Left cardiac atrium (tissue), 4 donors: ENCODE measurements around the gene AKAP13. TPM values are rescaled to one million over a fixed set of nuclear protein-coding genes. Genes with fewer than 3 reads are reported as not detected.
"Not testable (repeated sequence)": the region's sequence is repeated elsewhere in the genome, so short reads cannot be mapped to it uniquely, and the experiment has no call there.

Source experiments
- ATAC-seq, 2 donors: fragments of 200-7000 bp; cut with Tn5 transposase; one replicate each; pipeline ENCODE4 v1.9.1; 2020; ENCODE audit warnings: mild to moderate bottlenecking in 2 of 2, moderate library complexity in 2 of 2
- DNase-seq: peaks from one replicate; pipeline ENCODE4 v3.0.0-alpha.2; 2020
- intact Hi-C, 2 donors: fragments of 100-400 bp; cut with DNase I; formaldehyde crosslinking; loops; one replicate each; pipeline versions ENCODE4 v1.14.1 to v1.15.1; 2022 to 2023
- total RNA-seq, 2 donors: library from RNA; stranded (reverse); fragmentation: NEBNext Ultra II Directional; extraction: Animal tissue kit (Norgen Biotek cat#: 25700); gene quantifications; one replicate each; pipeline ENCODE4 v1.2.1, GENCODE V29; 2021
- donor health status: DM: no; HTN: yes; CAD: no.
- donor health status: DM: no; HTN: yes; CAD: no; lungs with severe emphysema.
- donor health status: DM: yes; HTN: yes; CAD: no.
- donor health status: Dilated cardiomyopathy.

The AKAP13 gene
- total RNA-seq, 2 donors from 2014 or later, result 217 to 302 TPM

- ATAC-seq, result no peak
- DNase-seq, result no peak
- intact Hi-C loops, result no loop called here
These were observed 183.3 kb downstream of the AKAP13 start for GRCh38 chr15:85563731-85564130.

- DNase-seq (no peak), ATAC-seq (peak; percentile 41 to 83)
- intact Hi-C loops, result loop anchor here in 1 of 2 donors (5.0 kb wide), 1 partner anchor 32 kb away; no protein-coding TSS in a partner anchor
These were observed 184.3 kb downstream of the AKAP13 start for GRCh38 chr15:85564686-85565085.

- ATAC-seq (no peak), DNase-seq (no peak)
- intact Hi-C loops, result loop anchor here in 1 of 2 donors (5.0 kb wide), 1 partner anchor 36 kb away; no protein-coding TSS in a partner anchor
These were observed 187.9 kb downstream of the AKAP13 start for GRCh38 chr15:85568261-85568808.

- intact Hi-C loops, result no loop called here
- ATAC-seq (peak in 1 of 2 donors; percentile 41), DNase-seq (no peak)
These were observed 189.9 kb downstream of the AKAP13 start for GRCh38 chr15:85570336-85570735.

- no peak for ATAC-seq
- intact Hi-C loops, result no loop called here
These were observed 191.4 kb downstream of the AKAP13 start for GRCh38 chr15:85571780-85572179.

GRCh38 chr15:85576392-85576791, 196.0 kb downstream of the AKAP13 start:
- no peak for DNase-seq
- intact Hi-C loops, result loop anchor here in 1 of 2 donors (5.0 kb wide), 1 partner anchor 39 kb away; no protein-coding TSS in a partner anchor
- no peak for ATAC-seq

More at GRCh38 chr15:85571780-85572179, 191.4 kb downstream of the AKAP13 start:
- no peak for DNase-seq

- intact Hi-C loops, result loop anchor here in 1 of 2 donors (5.0 kb wide), 1 partner anchor 42 kb away; no protein-coding TSS in a partner anchor
- DNase-seq (peak; percentile 73), ATAC-seq (peak in 1 of 2 donors; percentile 9)
These were observed 198.7 kb downstream of the AKAP13 start for GRCh38 chr15:85578941-85579701.

GRCh38 chr15:85579957-85580694, 199.7 kb downstream of the AKAP13 start:
- ATAC-seq (peak; percentile 12 to 64), DNase-seq (peak; percentile 48)
- intact Hi-C loops, result loop anchor here in 1 of 2 donors (5.0 kb wide), 1 partner anchor 43 kb away; no protein-coding TSS in a partner anchor

- intact Hi-C loops, result no loop called here
- peak; percentile 35 for DNase-seq
- peak; percentile 11 to 15 for ATAC-seq
These were observed 200.5 kb downstream of the AKAP13 start for GRCh38 chr15:85580879-85581278.

GRCh38 chr15:85581495-85581894, 201.1 kb downstream of the AKAP13 start:
- ATAC-seq (peak; percentile 27 to 64), DNase-seq (peak; percentile 66)
- intact Hi-C loops, result no loop called here

GRCh38 chr15:85582131-85583079, 202.0 kb downstream of the AKAP13 start:
- intact Hi-C loops, result no loop called here
- DNase-seq (peak; percentile 81), ATAC-seq (peak; percentile 72)

GRCh38 chr15:85583442-85583841, 203.0 kb downstream of the AKAP13 start:
- DNase-seq (no peak), ATAC-seq (peak; percentile 2 to 20)
- intact Hi-C loops, result no loop called here

- intact Hi-C loops, result no loop called here
- ATAC-seq, result peak; percentile 25 to 28
- peak; percentile 70 for DNase-seq
These were observed 203.6 kb downstream of the AKAP13 start for GRCh38 chr15:85583923-85584390.

GRCh38 chr15:85584872-85585271, 204.5 kb downstream of the AKAP13 start:
- intact Hi-C loops, result no loop called here
- DNase-seq (no peak), ATAC-seq (no peak)

- DNase-seq, ATAC-seq, intact Hi-C loops: not testable (repeated sequence)
These were observed 205.8 kb downstream of the AKAP13 start for GRCh38 chr15:85586196-85586595.

- ATAC-seq, result peak in 1 of 2 donors; percentile 67
- no peak for DNase-seq
- intact Hi-C loops, result no loop called here
These were observed 207.5 kb downstream of the AKAP13 start for GRCh38 chr15:85587707-85588411.

- intact Hi-C loops, result no loop called here
- no peak for ATAC-seq
These were observed 208.3 kb downstream of the AKAP13 start for GRCh38 chr15:85588677-85589076.

GRCh38 chr15:85589851-85590250, 209.4 kb downstream of the AKAP13 start:
- ATAC-seq, result peak in 1 of 2 donors; percentile 42
- intact Hi-C loops, result no loop called here
- no peak for DNase-seq

More at GRCh38 chr15:85588677-85589076, 208.3 kb downstream of the AKAP13 start:
- DNase-seq, result no peak
